ENCODE data around the gene JMJD1C.

JMJD1C gene

DNA sequence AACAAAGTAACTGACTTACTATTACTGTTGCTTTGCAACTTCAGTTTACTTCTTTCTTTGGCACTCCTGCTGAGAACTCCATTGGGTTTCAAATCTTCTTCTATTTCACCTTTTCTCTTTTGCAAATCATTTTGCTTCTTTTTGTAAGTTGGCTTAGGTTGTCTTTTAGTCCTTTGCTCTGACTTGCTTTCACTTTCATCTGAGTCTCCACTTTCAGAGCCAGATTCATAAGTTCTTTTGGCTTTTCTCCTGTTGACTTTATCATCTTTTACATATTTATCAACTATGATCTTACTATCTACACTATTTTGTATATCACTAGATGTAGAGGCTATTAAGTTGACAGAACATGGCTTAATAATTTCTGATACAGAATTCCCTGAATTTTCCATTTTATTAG lies 259.2 kb downstream of the JMJD1C start:
- H3K36me3 ChIP-seq (ENCODE audit: control insufficient read depth in 2 of 2, insufficient read depth in 1 of 2, low read length in 2 of 2): peaks cover 7 to 45% of the 10 kb centered on the region in 2 experiments
- POLR2A ChIA-PET: no interaction called here

DNA sequence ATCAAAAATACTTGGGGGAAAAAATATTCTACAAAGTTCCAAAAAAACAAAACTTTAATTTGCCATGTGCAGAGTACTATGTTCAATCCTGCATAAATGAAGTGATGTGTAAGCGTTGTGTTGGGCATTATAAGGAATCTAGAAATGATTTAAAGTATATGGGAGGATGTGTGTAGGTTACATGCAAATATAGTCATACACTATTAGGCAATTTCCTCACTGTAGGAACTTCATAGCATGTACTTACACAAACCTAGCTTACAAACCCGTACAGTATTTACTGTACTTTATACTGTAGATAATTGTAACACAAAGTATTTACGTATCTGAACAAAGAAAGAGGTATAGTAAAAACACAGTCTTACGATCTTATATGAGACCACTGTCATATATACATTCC lies 260.4 kb downstream of the JMJD1C start:
- H3K27ac ChIP-seq (ENCODE audit: extremely low read depth, low read depth, low read length): no peak overlapping the region
- no peaks in the 10 kb centered on the region for H3K9me3 ChIP-seq (ENCODE audit: control insufficient read depth, insufficient read depth, low read depth, low read length)
- TF ChIP-seq ZNF776 (tag by site-specific recombination; IDR thresholded peaks at IDR 0.05; ENCODE audit: borderline replicate concordance): no peak
- TF ChIP-seq ZNF366 (tag by site-specific recombination; conservative IDR thresholded peaks at IDR 0.05): no peak
- TF ChIP-seq EGR2 (tag by site-specific recombination; IDR thresholded peaks at IDR 0.05; ENCODE audit: low read depth): no peak
- no peak for TF ChIP-seq ZNF37A (tag by site-specific recombination; IDR thresholded peaks at IDR 0.05)
- no peak for TF ChIP-seq ZNF792 (tag by site-specific recombination; IDR thresholded peaks at IDR 0.05)
- no peak for TF ChIP-seq HOXA7 (CRISPR knock-in tag; IDR thresholded peaks at IDR 0.05; ENCODE audit: borderline replicate concordance)
- TF ChIP-seq ZNF416 (tag by site-specific recombination; IDR thresholded peaks at IDR 0.05): no peak
- CTCF ChIA-PET: interaction anchor here (1.3 kb wide), 1 partner anchor 12 kb away, joined by 3 read pairs; no protein-coding TSS in a partner anchor
- no peak overlapping the region for H3K4me3 ChIP-seq (ENCODE audit: low read depth, low read length)
- H3K4me1 ChIP-seq (ENCODE audit: control insufficient read depth, insufficient read depth, low read length): peaks cover 10% of the 10 kb centered on the region; the same call in 1 of the 2 replicates
- POLR2A ChIA-PET: no interaction called here
- H3K36me3 ChIP-seq (ENCODE audit: control insufficient read depth in 2 of 2, insufficient read depth in 1 of 2, low read length in 2 of 2): peaks cover 0 to 41% of the 10 kb centered on the region in 2 experiments; a peak in 2 of 3 replicates

More for the DNA sequence above, 259.2 kb downstream of the JMJD1C start:
- H3K9me3 ChIP-seq (ENCODE audit: control insufficient read depth, insufficient read depth, low read depth, low read length): no peaks in the 10 kb centered on the region
- TF ChIP-seq GLI2 (tag by site-specific recombination; IDR thresholded peaks at IDR 0.05; ENCODE audit: borderline replicate concordance, low read depth) (no peak), ZFP3 (tag by site-specific recombination; IDR thresholded peaks at IDR 0.05; ENCODE audit: low read depth) (no peak), ZNF341 (tag by site-specific recombination; IDR thresholded peaks at IDR 0.05; ENCODE audit: low read depth) (no peak), MYNN (tag by site-specific recombination; IDR thresholded peaks at IDR 0.05; ENCODE audit: borderline replicate concordance) (no peak), ZNF10 (tag by site-specific recombination; IDR thresholded peaks at IDR 0.05) (no peak), ZNF530 (tag by site-specific recombination; IDR thresholded peaks at IDR 0.05; ENCODE audit: low read depth) (no peak), ZNF664 (tag by site-specific recombination; IDR thresholded peaks at IDR 0.05) (no peak), ZNF223 (tag by site-specific recombination; IDR thresholded peaks at IDR 0.05) (no peak), ZNF138 (tag by site-specific recombination; IDR thresholded peaks at IDR 0.05; ENCODE audit: borderline replicate concordance) (no peak), ZNF416 (tag by site-specific recombination; IDR thresholded peaks at IDR 0.05) (no peak), ZNF501 (tag by site-specific recombination; IDR thresholded peaks at IDR 0.05) (no peak), ZNF585B (tag by site-specific recombination; IDR thresholded peaks at IDR 0.05) (no peak), ZNF146 (tag by site-specific recombination; IDR thresholded peaks at IDR 0.05) (no peak), KLF1 (tag by site-specific recombination; IDR thresholded peaks at IDR 0.05) (no peak)
- TF ChIP-seq, protein P1, sequence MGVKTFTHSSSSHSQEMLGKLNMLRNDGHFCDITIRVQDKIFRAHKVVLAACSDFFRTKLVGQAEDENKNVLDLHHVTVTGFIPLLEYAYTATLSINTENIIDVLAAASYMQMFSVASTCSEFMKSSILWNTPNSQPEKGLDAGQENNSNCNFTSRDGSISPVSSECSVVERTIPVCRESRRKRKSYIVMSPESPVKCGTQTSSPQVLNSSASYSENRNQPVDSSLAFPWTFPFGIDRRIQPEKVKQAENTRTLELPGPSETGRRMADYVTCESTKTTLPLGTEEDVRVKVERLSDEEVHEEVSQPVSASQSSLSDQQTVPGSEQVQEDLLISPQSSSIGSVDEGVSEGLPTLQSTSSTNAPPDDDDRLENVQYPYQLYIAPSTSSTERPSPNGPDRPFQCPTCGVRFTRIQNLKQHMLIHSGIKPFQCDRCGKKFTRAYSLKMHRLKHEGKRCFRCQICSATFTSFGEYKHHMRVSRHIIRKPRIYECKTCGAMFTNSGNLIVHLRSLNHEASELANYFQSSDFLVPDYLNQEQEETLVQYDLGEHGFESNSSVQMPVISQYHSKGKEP (tag by site-specific recombination; IDR thresholded peaks at IDR 0.05): no peak
- TF ChIP-seq, protein P2, sequence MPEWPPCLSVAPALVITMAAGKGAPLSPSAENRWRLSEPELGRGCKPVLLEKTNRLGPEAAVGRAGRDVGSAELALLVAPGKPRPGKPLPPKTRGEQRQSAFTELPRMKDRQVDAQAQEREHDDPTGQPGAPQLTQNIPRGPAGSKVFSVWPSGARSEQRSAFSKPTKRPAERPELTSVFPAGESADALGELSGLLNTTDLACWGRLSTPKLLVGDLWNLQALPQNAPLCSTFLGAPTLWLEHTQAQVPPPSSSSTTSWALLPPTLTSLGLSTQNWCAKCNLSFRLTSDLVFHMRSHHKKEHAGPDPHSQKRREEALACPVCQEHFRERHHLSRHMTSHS (tag by site-specific recombination; IDR thresholded peaks at IDR 0.05): no peak
- TF ChIP-seq, protein P3, sequence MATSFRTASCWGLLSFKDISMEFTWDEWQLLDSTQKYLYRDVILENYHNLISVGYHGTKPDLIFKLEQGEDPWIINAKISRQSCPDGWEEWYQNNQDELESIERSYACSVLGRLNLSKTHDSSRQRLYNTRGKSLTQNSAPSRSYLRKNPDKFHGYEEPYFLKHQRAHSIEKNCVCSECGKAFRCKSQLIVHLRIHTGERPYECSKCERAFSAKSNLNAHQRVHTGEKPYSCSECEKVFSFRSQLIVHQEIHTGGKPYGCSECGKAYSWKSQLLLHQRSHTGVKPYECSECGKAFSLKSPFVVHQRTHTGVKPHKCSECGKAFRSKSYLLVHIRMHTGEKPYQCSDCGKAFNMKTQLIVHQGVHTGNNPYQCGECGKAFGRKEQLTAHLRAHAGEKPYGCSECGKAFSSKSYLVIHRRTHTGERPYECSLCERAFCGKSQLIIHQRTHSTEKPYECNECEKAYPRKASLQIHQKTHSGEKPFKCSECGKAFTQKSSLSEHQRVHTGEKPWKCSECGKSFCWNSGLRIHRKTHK (tag by site-specific recombination; IDR thresholded peaks at IDR 0.05): no peak
- TF ChIP-seq, protein P4, sequence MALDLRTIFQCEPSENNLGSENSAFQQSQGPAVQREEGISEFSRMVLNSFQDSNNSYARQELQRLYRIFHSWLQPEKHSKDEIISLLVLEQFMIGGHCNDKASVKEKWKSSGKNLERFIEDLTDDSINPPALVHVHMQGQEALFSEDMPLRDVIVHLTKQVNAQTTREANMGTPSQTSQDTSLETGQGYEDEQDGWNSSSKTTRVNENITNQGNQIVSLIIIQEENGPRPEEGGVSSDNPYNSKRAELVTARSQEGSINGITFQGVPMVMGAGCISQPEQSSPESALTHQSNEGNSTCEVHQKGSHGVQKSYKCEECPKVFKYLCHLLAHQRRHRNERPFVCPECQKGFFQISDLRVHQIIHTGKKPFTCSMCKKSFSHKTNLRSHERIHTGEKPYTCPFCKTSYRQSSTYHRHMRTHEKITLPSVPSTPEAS (tag by site-specific recombination; IDR thresholded peaks at IDR 0.05): no peak
- TF ChIP-seq, protein P5, sequence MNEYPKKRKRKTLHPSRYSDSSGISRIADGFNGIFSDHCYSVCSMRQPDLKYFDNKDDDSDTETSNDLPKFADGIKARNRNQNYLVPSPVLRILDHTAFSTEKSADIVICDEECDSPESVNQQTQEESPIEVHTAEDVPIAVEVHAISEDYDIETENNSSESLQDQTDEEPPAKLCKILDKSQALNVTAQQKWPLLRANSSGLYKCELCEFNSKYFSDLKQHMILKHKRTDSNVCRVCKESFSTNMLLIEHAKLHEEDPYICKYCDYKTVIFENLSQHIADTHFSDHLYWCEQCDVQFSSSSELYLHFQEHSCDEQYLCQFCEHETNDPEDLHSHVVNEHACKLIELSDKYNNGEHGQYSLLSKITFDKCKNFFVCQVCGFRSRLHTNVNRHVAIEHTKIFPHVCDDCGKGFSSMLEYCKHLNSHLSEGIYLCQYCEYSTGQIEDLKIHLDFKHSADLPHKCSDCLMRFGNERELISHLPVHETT (tag by site-specific recombination; IDR thresholded peaks at IDR 0.05): no peak
- H3K4me1 ChIP-seq (ENCODE audit: control insufficient read depth, insufficient read depth, low read length): peaks cover 8% of the 10 kb centered on the region; the same call in 1 of the 2 replicates
- H3K27ac ChIP-seq (ENCODE audit: extremely low read depth, low read depth, low read length): no peak overlapping the region
- CTCF ChIA-PET: interaction anchor here (0.8 kb wide), 1 partner anchor 10 kb away, joined by 3 read pairs; no protein-coding TSS in a partner anchor
- H3K4me3 ChIP-seq (ENCODE audit: low read depth, low read length): no peak overlapping the region

Measured in HEK293 (cell line).